CD4-positive, alpha-beta T cell treated with Interleukin-17A for 4 hours (primary cell): ENCODE results near the gene ENPP6.

ENCODE experiments used
- DNase-seq: peaks from one replicate; pipeline ENCODE4 v3.0.0-alpha.2; 2020; ENCODE audit warnings: mixed read lengths

ENPP6 gene

GRCh38 chr4:184188443-184189400 lies 29.0 kb downstream of the ENPP6 start:
- no peak for DNase-seq

- DNase-seq = no peak
Measured at GRCh38 chr4:184177271-184177670, 40.4 kb downstream of the ENPP6 start.

GRCh38 chr4:184174571-184175488 lies 42.8 kb downstream of the ENPP6 start:
- no peak for DNase-seq

- DNase-seq = no peak
Measured at GRCh38 chr4:184171011-184171410, 46.7 kb downstream of the ENPP6 start.

GRCh38 chr4:184169225-184169867 lies 48.3 kb downstream of the ENPP6 start:
- DNase-seq = no peak

GRCh38 chr4:184168406-184169019 lies 49.2 kb downstream of the ENPP6 start:
- peak; percentile 60 for DNase-seq

GRCh38 chr4:184167576-184167975 lies 50.1 kb downstream of the ENPP6 start:
- DNase-seq = no peak

GRCh38 chr4:184166736-184167135 lies 50.9 kb downstream of the ENPP6 start:
- no peak for DNase-seq

GRCh38 chr4:184165291-184165690 lies 52.4 kb downstream of the ENPP6 start:
- no peak for DNase-seq

GRCh38 chr4:184163813-184164212 lies 53.9 kb downstream of the ENPP6 start:
- DNase-seq = no peak

- no peak for DNase-seq
Measured at GRCh38 chr4:184162596-184162995, 55.1 kb downstream of the ENPP6 start.

GRCh38 chr4:184157322-184157721 lies 60.4 kb downstream of the ENPP6 start:
- DNase-seq = no peak

- no peak for DNase-seq
Measured at GRCh38 chr4:184156163-184156920, 61.3 kb downstream of the ENPP6 start.

- DNase-seq = no peak
Measured at GRCh38 chr4:184154199-184154598, 63.5 kb downstream of the ENPP6 start.

GRCh38 chr4:184153781-184154180 lies 63.9 kb downstream of the ENPP6 start:
- DNase-seq = no peak

GRCh38 chr4:184151988-184152485 lies 65.6 kb downstream of the ENPP6 start:
- DNase-seq = no peak

GRCh38 chr4:184150102-184150839 lies 67.4 kb downstream of the ENPP6 start:
- DNase-seq = no peak

GRCh38 chr4:184148738-184149637 lies 68.7 kb downstream of the ENPP6 start:
- no peak for DNase-seq

GRCh38 chr4:184147858-184148737 lies 69.6 kb downstream of the ENPP6 start:
- no peak for DNase-seq
